HEK293 (cell line): ENCODE measurements around the gene STRN3.

ENCODE experiments used
- BCL6B ChIP-seq: fragments of 450-650 bp; formaldehyde crosslinking; IDR thresholded peaks from 2 replicates; pipeline ENCODE4 v1.5.1; 2017; ENCODE audit warnings: missing biosample characterization, missing genetic modification characterization
- CTCF ChIP-seq: fragments of 450-650 bp; formaldehyde crosslinking; IDR thresholded peaks from 2 replicates; pipeline ENCODE4 v1.5.1; 2016; ENCODE audit warnings: missing biosample characterization, missing genetic modification characterization
- GLI4 ChIP-seq: fragments of 450-650 bp; formaldehyde crosslinking; IDR thresholded peaks from 2 replicates; pipeline ENCODE4 v1.5.1; 2016; ENCODE audit warnings: missing biosample characterization, missing genetic modification characterization
- HOXC10 ChIP-seq: sonication (generic); formaldehyde crosslinking; IDR thresholded peaks from 2 replicates; pipeline ENCODE4 v1.8.1; 2023; ENCODE audit warnings: mild to moderate bottlenecking, missing genetic modification reagents
- KLF10 ChIP-seq: fragments of 450-650 bp; IDR thresholded peaks from 2 replicates; pipeline ENCODE4 v1.5.1; 2018; ENCODE audit warnings: missing biosample characterization, mild to moderate bottlenecking, missing genetic modification characterization
- OVOL3 ChIP-seq: fragments of 450-650 bp; formaldehyde crosslinking; IDR thresholded peaks from 2 replicates; pipeline ENCODE4 v1.5.1; 2016; ENCODE audit warnings: missing biosample characterization, missing genetic modification characterization
- PATZ1 ChIP-seq: fragments of 450-650 bp; formaldehyde crosslinking; IDR thresholded peaks from 2 replicates; pipeline ENCODE4 v1.5.1; 2016; ENCODE audit warnings: missing biosample characterization, missing genetic modification characterization
- PRDM10 ChIP-seq: fragments of 450-650 bp; formaldehyde crosslinking; IDR thresholded peaks from 2 replicates; pipeline ENCODE4 v1.5.1; 2016; ENCODE audit warnings: missing biosample characterization, missing genetic modification characterization
- REPIN1 ChIP-seq: fragments of 450-650 bp; formaldehyde crosslinking; IDR thresholded peaks from 2 replicates; pipeline ENCODE4 v1.5.1; 2017; ENCODE audit warnings: missing biosample characterization, missing genetic modification characterization, low read depth
- SP3 ChIP-seq: fragments of 450-650 bp; formaldehyde crosslinking; IDR thresholded peaks from 2 replicates; pipeline ENCODE4 v1.5.1; 2016; ENCODE audit warnings: missing biosample characterization, missing genetic modification characterization
- ZBTB21 ChIP-seq: fragments of 450-650 bp; formaldehyde crosslinking; IDR thresholded peaks from 2 replicates; pipeline ENCODE4 v1.5.1; 2017; ENCODE audit warnings: missing biosample characterization, missing genetic modification characterization
- ZBTB48 ChIP-seq: fragments of 450-650 bp; formaldehyde crosslinking; IDR thresholded peaks from 2 replicates; pipeline ENCODE4 v1.5.1; 2016; ENCODE audit warnings: missing biosample characterization, missing genetic modification characterization
- ZBTB6 ChIP-seq: fragments of 450-650 bp; formaldehyde crosslinking; IDR thresholded peaks from 2 replicates; pipeline ENCODE4 v1.5.1; 2017; ENCODE audit warnings: missing biosample characterization, missing genetic modification characterization
- ZBTB7A ChIP-seq: fragments of 450-650 bp; formaldehyde crosslinking; IDR thresholded peaks from 2 replicates; pipeline ENCODE4 v1.5.1; 2016; ENCODE audit warnings: low read depth, missing biosample characterization, missing genetic modification characterization
- ZFP41 ChIP-seq: fragments of 450-650 bp; formaldehyde crosslinking; IDR thresholded peaks from 2 replicates; pipeline ENCODE4 v1.5.1; 2016; ENCODE audit warnings: missing biosample characterization, missing genetic modification characterization, borderline replicate concordance
- ZNF174 ChIP-seq: fragments of 450-650 bp; formaldehyde crosslinking; IDR thresholded peaks from 2 replicates; pipeline ENCODE4 v1.5.0; 2017; ENCODE audit warnings: missing biosample characterization, mild to moderate bottlenecking, missing genetic modification characterization
- ZNF18 ChIP-seq: fragments of 450-650 bp; formaldehyde crosslinking; IDR thresholded peaks from 2 replicates; pipeline ENCODE4 v1.5.1; 2016; ENCODE audit warnings: missing biosample characterization, missing genetic modification characterization
- ZNF2 ChIP-seq: fragments of 450-650 bp; formaldehyde crosslinking; IDR thresholded peaks from 2 replicates; pipeline ENCODE4 v1.5.1; 2016; ENCODE audit warnings: missing biosample characterization, missing genetic modification characterization
- ZNF266 ChIP-seq: fragments of 450-650 bp; formaldehyde crosslinking; IDR thresholded peaks from 2 replicates; pipeline ENCODE4 v1.5.1; 2016; ENCODE audit warnings: missing biosample characterization, missing genetic modification characterization, low read depth
- ZNF514 ChIP-seq: fragments of 450-650 bp; formaldehyde crosslinking; IDR thresholded peaks from 2 replicates; pipeline ENCODE4 v1.5.1; 2016; ENCODE audit warnings: missing biosample characterization, missing genetic modification characterization
- ZNF585B ChIP-seq: fragments of 450-650 bp; formaldehyde crosslinking; IDR thresholded peaks from 2 replicates; pipeline ENCODE4 v1.5.1; 2016; ENCODE audit warnings: missing biosample characterization, missing genetic modification characterization
- ZNF596 ChIP-seq: fragments of 450-650 bp; IDR thresholded peaks from 2 replicates; pipeline ENCODE4 v1.5.0; 2018; ENCODE audit warnings: missing biosample characterization, mild to moderate bottlenecking, missing genetic modification characterization, moderate library complexity
- ZNF610 ChIP-seq: fragments of 450-650 bp; formaldehyde crosslinking; IDR thresholded peaks from 2 replicates; pipeline ENCODE4 v1.5.1; 2016; ENCODE audit warnings: missing biosample characterization, missing genetic modification characterization, borderline replicate concordance
- ZSCAN30 ChIP-seq: fragments of 450-650 bp; IDR thresholded peaks from 2 replicates; pipeline ENCODE4 v1.5.1; 2018; ENCODE audit warnings: missing biosample characterization, mild to moderate bottlenecking, missing genetic modification characterization, moderate library complexity
- TF ChIP-seq, protein P1 (sequence below): fragments of 450-650 bp; formaldehyde crosslinking; IDR thresholded peaks from 2 replicates; pipeline ENCODE4 v1.5.1; 2017; ENCODE audit warnings: missing biosample characterization, mild to moderate bottlenecking, missing genetic modification characterization, moderate library complexity

STRN3 gene

DNA sequence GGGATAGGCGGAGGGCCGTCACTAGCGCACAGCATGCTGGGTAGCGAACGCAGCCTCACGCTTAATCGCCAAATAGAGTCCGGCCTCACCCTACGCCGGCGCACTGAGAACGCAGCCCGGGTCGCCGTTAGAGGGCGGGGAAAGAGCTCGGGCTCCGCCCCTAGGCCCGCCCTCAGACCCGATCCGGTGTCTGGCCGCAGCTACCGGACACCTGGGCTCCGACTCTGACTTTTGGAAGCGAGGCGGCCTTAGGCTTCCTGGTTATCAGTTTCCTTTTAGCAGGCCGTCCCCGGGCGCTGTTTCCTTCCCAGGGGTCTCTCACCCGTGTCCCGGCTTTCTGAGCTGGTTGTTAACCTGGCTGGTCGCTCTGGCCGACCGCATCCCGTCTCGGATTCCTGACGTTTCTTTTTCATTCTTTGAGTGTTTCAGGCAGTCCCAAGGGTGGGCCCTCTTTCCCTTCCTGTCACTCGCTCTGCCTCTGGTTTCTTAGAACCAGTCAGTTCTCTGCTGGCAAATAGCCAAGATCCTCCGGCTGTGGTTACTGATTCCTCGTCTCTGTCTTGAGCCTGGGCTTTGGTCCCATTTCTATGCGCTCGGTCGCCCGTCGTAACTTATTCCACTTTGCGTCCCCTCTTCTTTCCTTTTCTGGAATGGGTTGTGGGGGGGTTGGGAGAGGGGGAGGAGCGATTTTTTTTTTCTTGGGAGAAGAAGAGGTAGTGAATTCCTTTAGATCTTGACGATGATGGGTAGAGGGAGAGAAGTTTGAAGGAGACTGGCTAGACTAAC is 464 bp upstream of the STRN3 start (continued):
- TF ChIP-seq PRDM10 (peak; percentile 64), HOXC10 (CRISPR knock-in tag) (no peak), PATZ1 (tag by site-specific recombination) (peak; percentile 83), GLI4 (tag by site-specific recombination) (no peak), SP3 (tag by site-specific recombination) (peak; percentile 81), ZBTB7A (no peak), BCL6B (tag by site-specific recombination) (no peak), REPIN1 (no peak), ZNF596 (peak; percentile 78), ZNF174 (tag by site-specific recombination) (no peak), ZNF266 (no peak), ZBTB21 (tag by site-specific recombination) (no peak), ZNF585B (tag by site-specific recombination) (no peak), ZNF514 (tag by site-specific recombination) (no peak), ZNF610 (0 out of 2 replicates have a peak, but pooled peaks have one; percentile 25), ZFP41 (no peak), ZBTB6 (tag by site-specific recombination) (peak; percentile 50; the same call in 1 of the 2 replicates), KLF10 (0 out of 2 replicates have a peak, but pooled peaks have one; percentile 14), OVOL3 (tag by site-specific recombination) (no peak), ZSCAN30 (tag by site-specific recombination) (no peak), ZBTB48 (tag by site-specific recombination) (no peak), CTCF (tag by site-specific recombination) (no peak), ZNF18 (tag by site-specific recombination) (no peak), ZNF2 (tag by site-specific recombination) (no peak)
- TF ChIP-seq, protein P1, sequence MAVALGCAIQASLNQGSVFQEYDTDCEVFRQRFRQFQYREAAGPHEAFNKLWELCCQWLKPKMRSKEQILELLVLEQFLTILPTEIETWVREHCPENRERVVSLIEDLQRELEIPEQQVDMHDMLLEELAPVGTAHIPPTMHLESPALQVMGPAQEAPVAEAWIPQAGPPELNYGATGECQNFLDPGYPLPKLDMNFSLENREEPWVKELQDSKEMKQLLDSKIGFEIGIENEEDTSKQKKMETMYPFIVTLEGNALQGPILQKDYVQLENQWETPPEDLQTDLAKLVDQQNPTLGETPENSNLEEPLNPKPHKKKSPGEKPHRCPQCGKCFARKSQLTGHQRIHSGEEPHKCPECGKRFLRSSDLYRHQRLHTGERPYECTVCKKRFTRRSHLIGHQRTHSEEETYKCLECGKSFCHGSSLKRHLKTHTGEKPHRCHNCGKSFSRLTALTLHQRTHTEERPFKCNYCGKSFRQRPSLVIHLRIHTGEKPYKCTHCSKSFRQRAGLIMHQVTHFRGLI (tag by site-specific recombination): peak; percentile 7; the same call in 1 of the 2 replicates
